Measurements from ENCODE around the gene TMUB1. TPM values are rescaled to one million over a fixed set of nuclear protein-coding genes. Genes with fewer than 3 reads are reported as not detected.

The TMUB1 gene
- total RNA-seq, 1 experiment from 2014 or later = 43.8 TPM

DNA sequence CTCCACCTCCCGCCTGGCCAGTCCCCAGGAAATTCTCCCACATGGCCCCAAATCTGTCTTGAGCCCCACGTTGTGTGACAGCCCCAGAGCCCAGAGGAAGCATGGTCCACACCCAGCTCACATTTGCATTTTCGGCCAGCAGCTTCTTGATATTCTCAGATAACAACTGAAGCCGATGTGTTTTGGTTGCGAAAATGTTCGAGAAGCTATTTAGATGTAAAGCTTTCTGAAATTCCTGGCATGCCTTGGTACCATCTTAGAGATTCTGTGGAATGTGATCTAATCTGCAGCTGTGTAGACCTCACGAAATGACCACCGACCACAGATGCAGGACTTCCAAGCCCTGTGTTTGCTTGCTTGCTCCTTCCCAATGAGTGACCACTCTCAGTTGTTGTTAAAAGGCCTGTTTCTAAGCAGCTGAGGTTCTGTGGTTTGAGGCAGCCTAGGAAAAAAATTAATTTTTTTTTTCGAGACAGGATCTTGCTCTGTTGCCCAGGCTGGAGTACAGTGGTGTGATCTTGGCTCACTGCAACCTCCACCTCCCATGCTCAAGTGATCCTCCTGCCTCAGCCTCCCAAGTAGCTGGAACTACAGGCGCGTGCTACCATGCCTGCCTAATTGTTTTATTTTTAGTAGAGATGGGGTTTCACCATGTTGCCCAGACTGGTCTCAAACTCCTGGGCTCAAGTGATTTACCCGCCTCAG, 15.1 kb downstream of the TMUB1 start:
- BruUV-seq (replicated peaks) = no TSS peak
- intact Hi-C loops (cut with micrococcal nuclease; ENCODE audit: unreplicated experiment) = no loop called here

DNA sequence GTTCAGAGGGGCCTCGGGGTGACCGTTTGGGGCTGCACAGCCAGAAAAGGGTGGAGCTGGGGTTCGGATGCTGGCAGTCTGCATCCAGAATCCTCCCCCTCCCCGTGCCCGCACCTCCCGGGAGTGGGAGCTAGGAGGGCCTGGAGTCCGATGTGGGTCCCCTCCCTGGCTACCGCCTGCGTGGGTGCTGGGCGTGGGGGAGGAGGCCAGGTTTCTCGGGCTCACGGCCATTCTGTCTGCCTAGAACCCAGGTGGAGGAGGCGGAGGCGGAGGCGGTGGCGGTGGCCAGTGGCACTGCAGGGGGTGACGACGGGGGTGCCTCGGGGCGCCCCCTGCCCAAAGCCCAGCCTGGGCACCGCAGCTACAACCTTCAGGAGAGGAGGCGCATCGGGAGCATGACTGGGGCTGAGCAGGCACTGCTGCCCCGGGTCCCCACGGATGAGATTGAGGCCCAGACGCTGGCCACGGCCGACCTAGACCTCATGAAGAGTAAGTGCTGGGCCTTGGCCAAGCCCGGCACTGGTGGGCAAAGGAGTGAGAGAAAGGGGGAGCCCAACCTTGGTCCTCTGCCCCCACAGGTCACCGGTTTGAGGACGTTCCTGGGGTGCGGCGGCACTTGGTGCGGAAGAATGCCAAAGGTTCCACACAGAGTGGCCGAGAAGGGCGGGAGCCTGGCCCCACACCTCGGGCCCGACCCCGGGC, 16.9 kb downstream of the TMUB1 start:
- Histone ChIP-seq H3K9me3 (ENCODE audit: low read depth, low read length, poor library complexity, severe bottlenecking) (no peaks in the 10 kb centered on the region), H3K4me3 (ENCODE audit: low read depth, low read length, poor library complexity, severe bottlenecking) (no peak overlapping the region), H3K27ac (ENCODE audit: low read depth, low read length, poor library complexity, severe bottlenecking) (no peak overlapping the region), H3K36me3 (ENCODE audit: insufficient read depth, low read length, poor library complexity, severe bottlenecking) (peaks cover 57% of the 10 kb centered on the region), H3K27me3 (replicated peaks; ENCODE audit: insufficient read depth, low read depth, low read length, poor library complexity) (no peaks in the 10 kb centered on the region), H3K4me1 (ENCODE audit: insufficient read depth, low read length, poor library complexity, severe bottlenecking) (peaks cover 8% of the 10 kb centered on the region)
- intact Hi-C loops (cut with micrococcal nuclease; ENCODE audit: unreplicated experiment) = no loop called here
- DNase-seq (ENCODE audit: low spot score) = no peak
- ChIA-PET POLR2A (ENCODE audit: low non-redundant PET) (no interaction called here), CTCF (no interaction called here)
- no TSS peak for BruUV-seq (replicated peaks)
- TF ChIP-seq EZH2 (IDR thresholded peaks at IDR 0.05; ENCODE audit: borderline replicate concordance, low read depth, low read length, poor library complexity, severe bottlenecking) = no peak
- TF ChIP-seq, protein P1, sequence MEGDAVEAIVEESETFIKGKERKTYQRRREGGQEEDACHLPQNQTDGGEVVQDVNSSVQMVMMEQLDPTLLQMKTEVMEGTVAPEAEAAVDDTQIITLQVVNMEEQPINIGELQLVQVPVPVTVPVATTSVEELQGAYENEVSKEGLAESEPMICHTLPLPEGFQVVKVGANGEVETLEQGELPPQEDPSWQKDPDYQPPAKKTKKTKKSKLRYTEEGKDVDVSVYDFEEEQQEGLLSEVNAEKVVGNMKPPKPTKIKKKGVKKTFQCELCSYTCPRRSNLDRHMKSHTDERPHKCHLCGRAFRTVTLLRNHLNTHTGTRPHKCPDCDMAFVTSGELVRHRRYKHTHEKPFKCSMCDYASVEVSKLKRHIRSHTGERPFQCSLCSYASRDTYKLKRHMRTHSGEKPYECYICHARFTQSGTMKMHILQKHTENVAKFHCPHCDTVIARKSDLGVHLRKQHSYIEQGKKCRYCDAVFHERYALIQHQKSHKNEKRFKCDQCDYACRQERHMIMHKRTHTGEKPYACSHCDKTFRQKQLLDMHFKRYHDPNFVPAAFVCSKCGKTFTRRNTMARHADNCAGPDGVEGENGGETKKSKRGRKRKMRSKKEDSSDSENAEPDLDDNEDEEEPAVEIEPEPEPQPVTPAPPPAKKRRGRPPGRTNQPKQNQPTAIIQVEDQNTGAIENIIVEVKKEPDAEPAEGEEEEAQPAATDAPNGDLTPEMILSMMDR (conservative IDR thresholded peaks at IDR 0.05; ENCODE audit: low read depth, low read length) = no peak

More for the DNA sequence above, 15.1 kb downstream of the TMUB1 start:
- Histone ChIP-seq H3K4me3 (ENCODE audit: low read depth, low read length, poor library complexity, severe bottlenecking) (no peak overlapping the region), H3K36me3 (ENCODE audit: insufficient read depth, low read length, poor library complexity, severe bottlenecking) (peaks cover 72% of the 10 kb centered on the region), H3K9me3 (ENCODE audit: low read depth, low read length, poor library complexity, severe bottlenecking) (no peaks in the 10 kb centered on the region), H3K4me1 (ENCODE audit: insufficient read depth, low read length, poor library complexity, severe bottlenecking) (no peaks in the 10 kb centered on the region), H3K27ac (ENCODE audit: low read depth, low read length, poor library complexity, severe bottlenecking) (no peak overlapping the region), H3K27me3 (replicated peaks; ENCODE audit: insufficient read depth, low read depth, low read length, poor library complexity) (no peaks in the 10 kb centered on the region)
- CTCF ChIA-PET = no interaction called here
- POLR2A ChIA-PET (ENCODE audit: low non-redundant PET) = no interaction called here
- DNase-seq (ENCODE audit: low spot score) = no peak
- TF ChIP-seq, protein P1 (conservative IDR thresholded peaks at IDR 0.05; ENCODE audit: low read depth, low read length) = no peak
- TF ChIP-seq EZH2 (IDR thresholded peaks at IDR 0.05; ENCODE audit: borderline replicate concordance, low read depth, low read length, poor library complexity, severe bottlenecking) = no peak

DNA sequence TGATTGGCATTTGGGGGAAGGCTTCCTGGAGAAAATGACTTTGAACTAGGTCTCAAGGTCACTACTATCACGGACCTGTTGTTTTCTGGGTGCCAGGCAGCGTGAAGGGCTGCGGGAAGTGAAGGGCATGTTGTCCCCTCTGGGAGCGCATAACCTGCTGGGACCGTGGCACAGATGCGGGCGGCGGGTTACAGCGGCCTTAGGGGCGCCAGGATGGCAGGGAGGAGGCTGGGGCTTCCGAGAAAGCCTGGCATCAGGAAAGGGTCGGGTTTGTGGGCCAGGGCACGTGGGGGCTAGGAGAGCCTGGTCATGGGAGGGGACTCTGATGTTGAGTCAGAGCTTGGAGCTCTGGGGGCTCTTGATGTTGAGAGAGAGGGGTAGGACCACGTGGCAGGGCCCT, 17.8 kb downstream of the TMUB1 start:
- Histone ChIP-seq H3K27ac (ENCODE audit: low read depth, low read length, poor library complexity, severe bottlenecking) (no peak overlapping the region), H3K9me3 (ENCODE audit: low read depth, low read length, poor library complexity, severe bottlenecking) (no peaks in the 10 kb centered on the region), H3K4me3 (ENCODE audit: low read depth, low read length, poor library complexity, severe bottlenecking) (no peak overlapping the region), H3K4me1 (ENCODE audit: insufficient read depth, low read length, poor library complexity, severe bottlenecking) (peaks cover 17% of the 10 kb centered on the region), H3K27me3 (replicated peaks; ENCODE audit: insufficient read depth, low read depth, low read length, poor library complexity) (no peaks in the 10 kb centered on the region), H3K36me3 (ENCODE audit: insufficient read depth, low read length, poor library complexity, severe bottlenecking) (peaks cover 48% of the 10 kb centered on the region)
- BruUV-seq (replicated peaks) = no TSS peak
- ChIA-PET POLR2A (ENCODE audit: low non-redundant PET) (no interaction called here), CTCF (no interaction called here)
- no peak for DNase-seq (ENCODE audit: low spot score)
- TF ChIP-seq, protein P1 (conservative IDR thresholded peaks at IDR 0.05; ENCODE audit: low read depth, low read length) = no peak
- no peak for TF ChIP-seq EZH2 (IDR thresholded peaks at IDR 0.05; ENCODE audit: borderline replicate concordance, low read depth, low read length, poor library complexity, severe bottlenecking)
- intact Hi-C loops (cut with micrococcal nuclease; ENCODE audit: unreplicated experiment) = no loop called here
